Measurements from ENCODE around the gene SNX24.

The SNX24 gene

GRCh38 chr5:122947772-122948171, 102.4 kb downstream of the SNX24 start:
- TF ChIP-seq CTCF (IDR thresholded peaks at IDR 0.05; ENCODE audit: low read depth, low read length, missing control alignments) = no peak
- H3K4me3 ChIP-seq (replicated peaks; ENCODE audit: low read depth, low read length) = no peak overlapping the region
- DNase-seq (ENCODE audit: extremely low read depth, low read depth) = no peak

GRCh38 chr5:122948319-122948718, 102.9 kb downstream of the SNX24 start:
- no peak for TF ChIP-seq CTCF (IDR thresholded peaks at IDR 0.05; ENCODE audit: low read depth, low read length, missing control alignments)
- no peak overlapping the region for H3K4me3 ChIP-seq (replicated peaks; ENCODE audit: low read depth, low read length)
- DNase-seq (ENCODE audit: extremely low read depth, low read depth) = no peak

DNA sequence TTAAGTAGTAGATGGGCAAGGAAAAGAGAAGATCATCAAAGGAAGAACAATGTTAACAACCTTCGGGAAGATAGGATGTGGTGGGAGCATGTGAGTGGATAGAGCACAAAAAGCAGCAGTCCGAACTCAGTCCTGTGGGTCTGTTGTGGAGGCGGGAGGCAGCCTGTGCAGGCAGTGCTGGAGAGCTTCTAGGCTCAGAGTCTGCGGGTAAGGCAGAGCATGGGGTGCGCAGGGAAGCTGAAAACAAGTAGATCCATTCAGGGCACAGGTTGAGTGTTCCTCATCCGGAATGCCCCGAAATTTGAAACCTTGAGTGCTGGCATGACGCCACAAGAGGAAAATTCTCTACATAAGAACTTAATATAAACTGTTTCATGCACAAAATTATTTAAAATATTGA, 106.2 kb downstream of the SNX24 start:
- no peak for DNase-seq (ENCODE audit: extremely low read depth, low read depth)
- no peak for TF ChIP-seq CTCF (IDR thresholded peaks at IDR 0.05; ENCODE audit: low read depth, low read length, missing control alignments)
- H3K4me3 ChIP-seq (replicated peaks; ENCODE audit: low read depth, low read length) = no peak overlapping the region

- TF ChIP-seq CTCF (IDR thresholded peaks at IDR 0.05; ENCODE audit: low read depth, low read length, missing control alignments) = no peak
- no peak overlapping the region for H3K4me3 ChIP-seq (replicated peaks; ENCODE audit: low read depth, low read length)
Observed at GRCh38 chr5:122954719-122955118, 109.3 kb downstream of the SNX24 start.

DNA sequence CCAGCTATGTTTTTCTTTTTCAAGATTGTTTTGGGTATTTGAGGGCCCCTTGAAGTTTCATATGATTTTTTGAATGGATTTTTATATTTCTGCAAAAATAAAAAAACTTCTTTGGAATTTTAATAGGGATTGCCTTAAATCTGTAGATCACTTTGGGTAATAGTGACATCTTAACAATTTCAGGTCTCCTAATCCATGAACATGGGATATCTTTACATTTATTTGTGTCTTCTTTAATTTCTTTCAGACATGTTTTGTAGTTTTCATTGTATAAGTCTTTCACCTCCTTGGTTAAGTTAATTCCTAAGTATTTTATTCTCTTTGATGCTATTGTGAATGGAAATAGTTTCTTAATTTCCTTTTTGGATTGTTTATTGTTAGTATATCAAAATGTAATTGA, 112.0 kb downstream of the SNX24 start:
- no peak for TF ChIP-seq CTCF (IDR thresholded peaks at IDR 0.05; ENCODE audit: low read depth, low read length, missing control alignments)
- DNase-seq (ENCODE audit: extremely low read depth, low read depth) = no peak
- no peak overlapping the region for H3K4me3 ChIP-seq (replicated peaks; ENCODE audit: low read depth, low read length)

More at GRCh38 chr5:122954719-122955118, 109.3 kb downstream of the SNX24 start:
- no peak for DNase-seq (ENCODE audit: extremely low read depth, low read depth)

GRCh38 chr5:122959740-122960445, 114.5 kb downstream of the SNX24 start:
- no peak for DNase-seq (ENCODE audit: extremely low read depth, low read depth)
- TF ChIP-seq CTCF (IDR thresholded peaks at IDR 0.05; ENCODE audit: low read depth, low read length, missing control alignments) = no peak
- H3K4me3 ChIP-seq (replicated peaks; ENCODE audit: low read depth, low read length) = no peak overlapping the region

DNA sequence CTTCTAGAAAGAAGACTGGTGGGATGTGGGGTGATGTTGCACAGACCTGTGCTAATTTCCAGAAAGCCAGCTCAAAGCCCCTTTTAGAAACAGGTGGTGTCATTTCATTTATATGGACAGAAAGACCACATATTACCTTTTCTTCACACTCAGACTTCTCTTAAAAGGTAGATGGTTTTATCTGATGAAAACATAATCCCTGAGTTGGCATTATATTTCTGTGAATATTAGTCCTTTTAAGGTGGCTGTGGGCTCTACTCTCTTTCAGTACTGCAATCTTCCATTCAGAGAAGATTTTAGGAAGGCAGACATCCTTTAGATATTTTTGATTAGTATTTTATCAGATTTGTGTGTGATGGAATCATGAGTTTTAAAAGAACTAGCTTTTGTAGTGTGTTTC, 117.9 kb downstream of the SNX24 start:
- no peak overlapping the region for H3K4me3 ChIP-seq (replicated peaks; ENCODE audit: low read depth, low read length)
- DNase-seq (ENCODE audit: extremely low read depth, low read depth) = no peak
- TF ChIP-seq CTCF (IDR thresholded peaks at IDR 0.05; ENCODE audit: low read depth, low read length, missing control alignments) = no peak

Measured in HFF-Myc (cell line).